GM23338 (cell line): ENCODE measurements around the gene POP4. TPM values are rescaled to one million over a fixed set of nuclear protein-coding genes. Genes with fewer than 3 reads are reported as not detected.

ENCODE experiments used
- ATAC-seq: fragments of 200-7000 bp; cut with Tn5 transposase; 3 replicates; pipeline ENCODE4 v1.9.1; 2020
- DNase-seq: peaks from one replicate; pipeline ENCODE4 v3.0.0-alpha.2; 2015; ENCODE audit warnings: low spot score
- H2AFZ ChIP-seq: fragments of 200-600 bp; sonication (generic); 2 replicates; pipeline ENCODE4 v1.8.0; 2016; ENCODE audit warnings: antibody characterized with exemption, mild to moderate bottlenecking, moderate library complexity
- H3F3A ChIP-seq: fragments of 200-600 bp; sonication (generic); replicated peaks from 2 replicates; pipeline ENCODE4 v1.8.0; 2017; ENCODE audit warnings: antibody characterized with exemption, mixed run types, low read depth
- H3K27ac ChIP-seq: fragments of 200-600 bp; sonication (generic); 2 replicates; pipeline ENCODE4 v1.6.1; 2016; ENCODE audit warnings: low read depth
- H3K27me3 ChIP-seq: fragments of 200-600 bp; sonication (generic); 2 replicates; pipeline ENCODE4 v1.8.0; 2016; ENCODE audit warnings: mild to moderate bottlenecking, mixed run types, moderate library complexity; ENCODE audit not compliant: insufficient read depth
- H3K36me3 ChIP-seq: fragments of 200-600 bp; sonication (generic); 2 replicates; pipeline ENCODE4 v1.8.0; 2016; ENCODE audit warnings: mild to moderate bottlenecking; ENCODE audit not compliant: insufficient read depth
- H3K4me1 ChIP-seq: fragments of 200-600 bp; sonication (generic); 2 replicates; pipeline ENCODE4 v1.8.0; 2016; ENCODE audit warnings: mild to moderate bottlenecking, moderate library complexity; ENCODE audit not compliant: insufficient read depth
- H3K4me2 ChIP-seq: fragments of 200-600 bp; sonication (generic); 2 replicates; pipeline ENCODE4 v1.7.1; 2017; ENCODE audit warnings: mixed run types
- H3K4me3 ChIP-seq: fragments of 200-600 bp; sonication (generic); 2 replicates; pipeline ENCODE4 v1.6.1; 2016; ENCODE audit warnings: mixed run types
- H3K79me2 ChIP-seq: fragments of 200-600 bp; sonication (generic); replicated peaks from 2 replicates; pipeline ENCODE4 v1.8.0; 2017; ENCODE audit warnings: mild to moderate bottlenecking; ENCODE audit not compliant: insufficient read depth
- H3K9me2 ChIP-seq: fragments of 200-600 bp; sonication (generic); 2 replicates; pipeline ENCODE4 v1.8.0; 2017; ENCODE audit not compliant: insufficient read depth
- H4K20me1 ChIP-seq: fragments of 200-600 bp; sonication (generic); replicated peaks from 2 replicates; pipeline ENCODE4 v1.8.0; 2017; ENCODE audit warnings: mild to moderate bottlenecking; ENCODE audit not compliant: insufficient read depth
- H3K27ac Mint-ChIP-seq: 2 replicates; pipeline ENCODE4 v1.8.0; 2020; ENCODE audit warnings: inconsistent platforms, mild to moderate bottlenecking, moderate library complexity, mixed read lengths
- H3K27me3 Mint-ChIP-seq: 3 replicates; pipeline ENCODE4 v1.8.0; 2022; ENCODE audit warnings: low read depth, mild to moderate bottlenecking, moderate library complexity, mixed read lengths, inconsistent platforms; ENCODE audit not compliant: insufficient read depth, poor library complexity
- H3K36me3 Mint-ChIP-seq: 3 replicates; pipeline ENCODE4 v1.8.0; 2021; ENCODE audit warnings: low read depth, mild to moderate bottlenecking, inconsistent platforms, moderate library complexity, mixed read lengths
- H3K4me1 Mint-ChIP-seq: 3 replicates; pipeline ENCODE4 v1.8.0; 2020; ENCODE audit warnings: mild to moderate bottlenecking, inconsistent platforms, mixed read lengths
- H3K4me3 Mint-ChIP-seq: 3 replicates; pipeline ENCODE4 v1.8.0; 2021; ENCODE audit warnings: moderate library complexity, mild to moderate bottlenecking, inconsistent platforms, mixed read lengths
- H3K9me3 Mint-ChIP-seq: 3 replicates; pipeline ENCODE4 v1.8.0; 2020; ENCODE audit warnings: moderate library complexity, mild to moderate bottlenecking, inconsistent platforms, mixed read lengths
- CREB1 ChIP-seq: fragments of 250-450 bp; sonication (Bioruptor Pico); IDR thresholded peaks from 2 replicates; pipeline ENCODE4 v1.5.0; 2020; ENCODE audit warnings: low read depth, mild to moderate bottlenecking, moderate library complexity
- ETS1 ChIP-seq: IDR thresholded peaks from 2 replicates; pipeline ENCODE4 v1.6.1; 2016; ENCODE audit warnings: antibody characterized with exemption
- EZH2 ChIP-seq: fragments of 200-600 bp; sonication (generic); IDR thresholded peaks from one replicate; pipeline ENCODE4 v1.8.0; 2017; ENCODE audit warnings: antibody characterized with exemption, mild to moderate bottlenecking, low read depth; ENCODE audit not compliant: unreplicated experiment
- EZH2phosphoT487 ChIP-seq: fragments of 200-600 bp; sonication (generic); IDR thresholded peaks from one replicate; pipeline ENCODE4 v1.8.1; 2018; ENCODE audit warnings: antibody characterized with exemption; ENCODE audit not compliant: unreplicated experiment
- JUNB ChIP-seq: IDR thresholded peaks from one replicate; pipeline ENCODE4 v1.6.1; 2016; ENCODE audit warnings: antibody characterized with exemption; ENCODE audit not compliant: unreplicated experiment
- NANOG ChIP-seq: IDR thresholded peaks from 2 replicates; pipeline ENCODE4 v1.6.1; 2016; ENCODE audit warnings: antibody characterized with exemption, borderline replicate concordance
- POLR2AphosphoS5 ChIP-seq: IDR thresholded peaks from 2 replicates; pipeline ENCODE4 v1.6.1; 2016; ENCODE audit warnings: antibody characterized with exemption, low read depth
- STAT1 ChIP-seq: IDR thresholded peaks from one replicate; pipeline ENCODE4 v1.6.1; 2016; ENCODE audit warnings: antibody characterized with exemption; ENCODE audit not compliant: unreplicated experiment
- ZNF114 ChIP-seq: fragments of 250-450 bp; sonication (Bioruptor Pico); IDR thresholded peaks from 2 replicates; pipeline ENCODE4 v1.5.0; 2020; ENCODE audit warnings: mild to moderate bottlenecking, moderate library complexity
- ZNF331 ChIP-seq: fragments of 250-450 bp; sonication (Bioruptor Pico); IDR thresholded peaks from 2 replicates; pipeline ENCODE4 v1.5.0; 2020; ENCODE audit warnings: low read depth, mild to moderate bottlenecking, moderate library complexity
- ZNF462 ChIP-seq: fragments of 250-450 bp; sonication (Bioruptor Pico); IDR thresholded peaks from 2 replicates; pipeline ENCODE4 v1.5.0; 2020; ENCODE audit warnings: mild to moderate bottlenecking, moderate library complexity
- polyA plus RNA-seq: library from polyadenylated mRNA; unstranded; fragments of >200 nt; fragmentation: Nextera tagmentation; extraction: Ambion mirVana; gene quantifications from 2 replicates; pipeline ENCODE4 v1.2.1, GENCODE V29; 2016
- total RNA-seq: library from RNA; depleted of rRNA; stranded (reverse); fragments of >200 nt; shearing (Covaris generic); gene quantifications from 2 replicates; pipeline ENCODE4 v1.2.3, GENCODE V29; 2014
- TF ChIP-seq, protein P1 (sequence below), 2 experiments: fragments of 200-600 bp in 1 of 2; sonication (generic) in 1 of 2; conservative IDR thresholded peaks; 2 replicates each; pipeline versions ENCODE4 v1.5.1 to v1.6.1; 2016 to 2017; ENCODE audit warnings: antibody characterized with exemption in 2 of 2, low read depth in 2 of 2, mild to moderate bottlenecking in 2 of 2, moderate library complexity in 1 of 2

The POP4 gene
- total and polyA plus RNA-seq, 2 experiments from 2014 or later = 37.2 to 58.3 TPM

DNA sequence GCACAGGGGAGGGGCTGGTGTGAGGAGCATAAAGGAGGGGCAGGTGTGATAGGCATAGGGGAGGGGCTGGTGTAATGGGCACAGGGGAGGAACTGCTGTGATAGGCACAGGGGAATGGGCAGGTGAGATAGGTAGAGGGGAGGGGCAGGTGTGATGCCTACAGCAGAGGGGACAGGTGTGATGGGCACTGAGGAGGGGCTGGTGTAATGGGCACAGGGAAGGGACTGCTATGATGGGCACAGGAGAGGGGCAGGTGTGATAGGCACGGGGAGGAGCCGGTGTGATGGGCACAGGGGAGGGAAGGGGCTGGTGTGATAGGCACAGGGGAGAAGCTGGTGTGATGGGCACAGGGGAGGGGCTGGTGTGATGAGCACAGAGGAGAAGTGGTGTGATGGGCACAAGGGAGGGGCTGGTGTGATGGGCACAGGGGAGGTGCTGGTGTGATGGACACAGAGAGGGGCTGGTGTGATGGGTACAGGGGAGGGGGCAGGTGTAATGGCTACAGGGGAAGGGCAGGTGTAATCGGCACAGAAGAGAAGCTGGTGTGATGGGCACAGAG is 39.5 kb upstream of the POP4 start:
- H3K9me3 Mint-ChIP-seq = no peaks in the 10 kb centered on the region
- H3K27me3 ChIP-seq = no peaks in the 10 kb centered on the region
- TF ChIP-seq STAT1 = no peak
- no peak overlapping the region for H3K27ac ChIP-seq
- ATAC-seq (no peak), DNase-seq (no peak)
- no peaks in the 10 kb centered on the region for H3K9me2 ChIP-seq
- H3K4me3 ChIP-seq = no peak overlapping the region
- no peaks in the 10 kb centered on the region for H3K36me3 ChIP-seq
- H3K27ac Mint-ChIP-seq = no peak overlapping the region
- no peaks in the 10 kb centered on the region for H3K36me3 Mint-ChIP-seq
- H3K4me1 Mint-ChIP-seq = peaks cover 16% of the 10 kb centered on the region
- no peaks in the 10 kb centered on the region for H4K20me1 ChIP-seq
- no peak overlapping the region for H2AFZ ChIP-seq
- no peaks in the 10 kb centered on the region for H3K79me2 ChIP-seq
- no peak overlapping the region for H3K4me2 ChIP-seq
- no peaks in the 10 kb centered on the region for H3F3A ChIP-seq
- no peak overlapping the region for H3K4me3 Mint-ChIP-seq
- peaks cover 6% of the 10 kb centered on the region for H3K27me3 Mint-ChIP-seq
- H3K4me1 ChIP-seq = no peaks in the 10 kb centered on the region

- no peak overlapping the region for H3K27ac ChIP-seq
- no peak overlapping the region for H3K4me3 ChIP-seq
- H3K36me3 Mint-ChIP-seq = no peaks in the 10 kb centered on the region
- no peak overlapping the region for H3K4me2 ChIP-seq
- no peak for DNase-seq
- H3K9me2 ChIP-seq = no peaks in the 10 kb centered on the region
- H3K36me3 ChIP-seq = no peaks in the 10 kb centered on the region
- peaks cover 16% of the 10 kb centered on the region for H3K4me1 Mint-ChIP-seq
- no peak overlapping the region for H2AFZ ChIP-seq
- H3K27ac Mint-ChIP-seq = no peak overlapping the region
- no peak overlapping the region for H3K4me3 Mint-ChIP-seq
- ATAC-seq = no peak
- H3F3A ChIP-seq = no peaks in the 10 kb centered on the region
- H3K79me2 ChIP-seq = no peaks in the 10 kb centered on the region
- H3K27me3 ChIP-seq = no peaks in the 10 kb centered on the region
- H3K27me3 Mint-ChIP-seq = peaks cover 6% of the 10 kb centered on the region
- H3K9me3 Mint-ChIP-seq = no peaks in the 10 kb centered on the region
- H4K20me1 ChIP-seq = no peaks in the 10 kb centered on the region
- no peaks in the 10 kb centered on the region for H3K4me1 ChIP-seq
- TF ChIP-seq CREB1 (CRISPR knock-in tag) = no peak
- no peak for TF ChIP-seq NANOG
- TF ChIP-seq, protein P1, sequence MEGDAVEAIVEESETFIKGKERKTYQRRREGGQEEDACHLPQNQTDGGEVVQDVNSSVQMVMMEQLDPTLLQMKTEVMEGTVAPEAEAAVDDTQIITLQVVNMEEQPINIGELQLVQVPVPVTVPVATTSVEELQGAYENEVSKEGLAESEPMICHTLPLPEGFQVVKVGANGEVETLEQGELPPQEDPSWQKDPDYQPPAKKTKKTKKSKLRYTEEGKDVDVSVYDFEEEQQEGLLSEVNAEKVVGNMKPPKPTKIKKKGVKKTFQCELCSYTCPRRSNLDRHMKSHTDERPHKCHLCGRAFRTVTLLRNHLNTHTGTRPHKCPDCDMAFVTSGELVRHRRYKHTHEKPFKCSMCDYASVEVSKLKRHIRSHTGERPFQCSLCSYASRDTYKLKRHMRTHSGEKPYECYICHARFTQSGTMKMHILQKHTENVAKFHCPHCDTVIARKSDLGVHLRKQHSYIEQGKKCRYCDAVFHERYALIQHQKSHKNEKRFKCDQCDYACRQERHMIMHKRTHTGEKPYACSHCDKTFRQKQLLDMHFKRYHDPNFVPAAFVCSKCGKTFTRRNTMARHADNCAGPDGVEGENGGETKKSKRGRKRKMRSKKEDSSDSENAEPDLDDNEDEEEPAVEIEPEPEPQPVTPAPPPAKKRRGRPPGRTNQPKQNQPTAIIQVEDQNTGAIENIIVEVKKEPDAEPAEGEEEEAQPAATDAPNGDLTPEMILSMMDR (conservative IDR thresholded peaks at IDR 0.05; ENCODE audit: low read depth in 2 of 2) = no peak
- no peak for TF ChIP-seq ZNF462
- no peak for TF ChIP-seq STAT1
- no peak for TF ChIP-seq EZH2phosphoT487
- TF ChIP-seq POLR2AphosphoS5 = no peak
- TF ChIP-seq ZNF114 (CRISPR knock-in tag) = no peak
- TF ChIP-seq ZNF331 (CRISPR knock-in tag) = no peak
- TF ChIP-seq JUNB = no peak
- TF ChIP-seq EZH2 = no peak
- no peak for TF ChIP-seq ETS1
Observed at GRCh38 chr19:29567366-29567915, 38.6 kb upstream of the POP4 start.
